Gastroesophageal sphincter (tissue), 3 donors: Measurements from ENCODE around the gene EBI3.

Experiments used
- CTCF ChIP-seq, 4 experiments: fragments of 200-600 bp in 2 of 4; fragments of 450-650 bp in 2 of 4; sonication (generic) in 1 of 4; IDR thresholded peaks; one replicate each; pipeline ENCODE4 v1.5.1; 2017 to 2019; ENCODE audit warnings: antibody characterized with exemption in 4 of 4, mild to moderate bottlenecking in 2 of 4, moderate library complexity in 2 of 4
- POLR2A ChIP-seq, 2 donors: fragments of 450-650 bp; IDR thresholded peaks; one replicate each; pipeline ENCODE4 v1.6.1; 2017; ENCODE audit warnings: antibody characterized with exemption in 2 of 2, mild to moderate bottlenecking in 2 of 2, moderate library complexity in 1 of 2

GRCh38 chr19:4241824-4242430 is 12.6 kb downstream of the EBI3 start:
- TF ChIP-seq CTCF (IDR thresholded peaks at IDR 0.05) (no peak), POLR2A (IDR thresholded peaks at IDR 0.05) (no peak)
